LoVo (cell line): Measurements from ENCODE around the gene SAMD5.
"Not testable (repeated sequence)": the region's sequence is repeated elsewhere in the genome, so short reads cannot be mapped to it uniquely, and the experiment has no call there.

ENCODE experiments used
- DNase-seq: peaks from one replicate; pipeline ENCODE4 v3.0.0-alpha.2; 2016; ENCODE audit warnings: low spot score

Gene SAMD5

GRCh38 chr6:147528511-147529145, 20.1 kb downstream of the SAMD5 start:
- no peak for DNase-seq

- DNase-seq, result no peak
Observed at GRCh38 chr6:147530132-147531060, 21.9 kb downstream of the SAMD5 start.

GRCh38 chr6:147531321-147531720, 22.8 kb downstream of the SAMD5 start:
- no peak for DNase-seq

DNA sequence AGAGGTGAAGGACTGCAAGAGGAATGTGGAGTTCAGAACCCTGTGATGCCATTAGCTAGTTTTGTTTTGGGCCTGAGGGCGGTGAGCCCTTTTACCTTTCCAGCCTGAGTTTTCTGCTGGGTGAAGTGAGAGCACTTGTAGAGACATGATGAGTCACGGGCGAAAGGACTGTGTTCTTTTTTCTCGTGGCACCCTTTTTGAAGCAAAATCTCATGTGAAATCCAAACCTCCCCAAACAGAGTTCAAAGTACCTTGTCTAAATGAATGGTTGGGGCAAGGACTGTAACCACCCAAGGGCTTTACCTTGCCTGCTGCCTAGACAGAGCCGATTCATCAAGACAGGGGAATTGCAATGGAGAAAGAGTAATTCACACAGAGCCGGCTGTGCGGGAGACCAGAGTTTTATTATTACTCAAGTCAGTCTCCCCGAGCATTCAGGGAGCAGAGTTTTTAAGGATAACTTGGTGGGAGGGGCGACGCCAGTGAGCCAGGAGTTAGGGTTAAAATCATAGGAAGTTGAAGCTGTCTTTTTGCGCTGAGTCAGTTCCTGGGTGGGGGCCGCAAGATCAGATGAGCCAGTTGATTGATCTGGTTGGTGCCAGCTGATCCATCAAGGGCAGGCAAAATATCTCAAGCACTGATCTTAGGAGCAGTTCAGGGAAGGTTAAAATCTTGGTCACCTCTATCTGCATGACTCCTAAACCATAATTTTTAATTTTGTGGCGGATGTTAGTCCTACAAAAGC, 25.8 kb downstream of the SAMD5 start:
- DNase-seq, result no peak

DNA sequence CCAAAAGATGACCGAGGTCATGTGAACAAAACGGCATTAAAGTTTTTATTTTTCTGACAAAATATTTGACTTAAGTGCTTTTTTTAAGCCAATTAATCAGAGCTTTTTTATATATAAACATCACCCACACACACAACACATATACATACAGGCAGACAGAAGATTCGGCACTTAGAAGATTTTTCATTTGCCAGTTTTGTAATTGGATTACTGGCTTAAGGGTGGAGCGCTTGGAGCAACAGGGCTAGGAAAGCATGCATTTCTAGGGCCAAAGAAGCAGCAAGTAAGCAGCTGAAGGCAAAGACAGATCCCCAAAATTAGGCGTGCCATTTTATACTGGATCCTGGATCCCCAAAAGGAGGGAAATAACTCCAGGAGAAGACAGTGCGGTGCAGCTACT, 30.3 kb downstream of the SAMD5 start:
- DNase-seq, result no peak

GRCh38 chr6:147540075-147540474, 31.6 kb downstream of the SAMD5 start:
- DNase-seq, result no peak

GRCh38 chr6:147542436-147542835, 33.9 kb downstream of the SAMD5 start:
- DNase-seq, result not testable (repeated sequence)

- no peak for DNase-seq
Observed at GRCh38 chr6:147544420-147544819, 35.9 kb downstream of the SAMD5 start.

DNA sequence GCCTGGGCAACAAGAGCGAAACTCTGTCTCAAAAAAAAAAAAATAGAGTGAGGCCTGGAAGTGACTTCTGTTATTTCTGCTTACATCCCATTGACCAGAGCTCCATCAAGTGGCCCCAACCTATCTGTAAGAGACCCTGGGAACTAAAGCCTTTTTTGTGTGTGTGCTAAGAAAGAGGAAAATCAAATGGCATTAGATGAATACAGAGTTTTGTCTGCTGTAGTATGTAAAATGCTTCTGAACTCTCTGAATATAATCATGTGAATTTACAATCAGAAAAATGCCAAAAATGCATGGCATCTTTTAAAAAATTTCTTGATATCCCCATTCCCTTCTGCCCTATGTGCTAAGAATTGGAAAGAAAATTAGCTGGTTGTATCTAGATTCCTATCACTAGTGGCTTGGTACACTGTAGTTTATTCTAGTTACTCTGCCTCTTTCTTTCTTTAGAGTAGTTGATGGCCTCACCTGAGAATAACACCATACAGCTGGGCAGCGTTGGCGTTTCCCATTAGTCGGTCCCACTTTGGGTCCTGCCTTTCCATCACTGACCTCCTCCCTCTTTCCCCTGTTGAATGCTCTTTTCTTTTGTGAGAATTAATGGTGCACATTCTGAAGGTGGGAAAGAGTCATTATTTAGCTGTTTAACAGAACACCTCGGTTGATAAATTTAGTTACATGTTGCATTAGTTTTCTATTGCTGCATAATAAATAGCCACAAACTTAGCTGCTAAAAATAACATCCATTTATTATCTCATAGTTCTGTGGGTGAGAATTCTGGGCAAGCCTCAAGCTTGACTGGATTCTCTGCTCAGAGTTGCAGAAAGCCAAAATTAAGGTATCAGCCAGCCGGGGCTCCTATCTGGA, 38.2 kb downstream of the SAMD5 start:
- DNase-seq, result no peak

GRCh38 chr6:147547369-147547902, 38.9 kb downstream of the SAMD5 start:
- no peak for DNase-seq

DNA sequence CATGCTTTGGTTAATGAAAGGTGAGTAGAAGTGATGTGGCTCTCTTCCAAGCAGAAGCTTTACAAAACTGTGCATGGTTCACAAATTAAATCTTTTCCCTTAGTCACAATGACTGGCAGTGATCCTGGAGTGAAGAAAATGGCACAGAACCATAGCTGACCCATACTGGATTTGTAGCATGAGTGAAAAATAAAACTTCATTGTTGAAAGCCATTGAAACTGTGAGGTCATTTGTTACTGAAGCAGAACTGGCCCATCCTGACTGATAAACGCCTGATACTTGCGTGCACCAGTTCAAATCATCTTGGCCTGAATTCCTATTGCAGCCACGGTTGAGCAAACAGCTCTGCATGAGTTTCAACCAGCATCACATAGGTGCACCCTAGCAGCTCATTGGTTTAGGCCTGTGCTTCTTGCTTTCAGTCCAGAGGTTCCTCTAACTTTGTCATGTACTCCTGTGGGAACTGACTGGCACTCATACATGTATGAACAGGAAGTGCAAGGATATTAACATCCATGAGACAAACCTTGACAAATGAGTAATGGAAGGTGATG, 40.5 kb downstream of the SAMD5 start:
- no peak for DNase-seq

- DNase-seq, result no peak
Observed at GRCh38 chr6:147549531-147549930, 41.0 kb downstream of the SAMD5 start.

DNA sequence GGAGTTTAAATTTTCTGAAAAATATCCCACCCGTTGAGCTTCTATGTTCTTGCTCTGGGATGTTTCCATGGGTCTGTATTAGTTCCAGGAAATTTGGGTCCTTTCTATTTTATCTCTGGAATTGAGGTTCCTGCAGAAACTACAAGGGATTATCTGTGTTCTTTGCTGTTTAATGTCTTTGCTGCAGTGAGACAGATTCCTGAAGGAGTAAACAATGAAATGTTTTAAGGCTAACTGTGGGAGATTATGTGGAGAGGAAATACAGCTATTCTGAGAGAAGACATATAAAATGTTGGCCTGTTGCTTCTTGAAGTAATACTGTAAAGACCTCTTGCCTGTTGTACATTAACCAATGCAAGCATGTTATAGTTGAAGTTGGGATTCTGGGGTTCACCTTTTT, 43.5 kb downstream of the SAMD5 start:
- DNase-seq, result no peak

DNA sequence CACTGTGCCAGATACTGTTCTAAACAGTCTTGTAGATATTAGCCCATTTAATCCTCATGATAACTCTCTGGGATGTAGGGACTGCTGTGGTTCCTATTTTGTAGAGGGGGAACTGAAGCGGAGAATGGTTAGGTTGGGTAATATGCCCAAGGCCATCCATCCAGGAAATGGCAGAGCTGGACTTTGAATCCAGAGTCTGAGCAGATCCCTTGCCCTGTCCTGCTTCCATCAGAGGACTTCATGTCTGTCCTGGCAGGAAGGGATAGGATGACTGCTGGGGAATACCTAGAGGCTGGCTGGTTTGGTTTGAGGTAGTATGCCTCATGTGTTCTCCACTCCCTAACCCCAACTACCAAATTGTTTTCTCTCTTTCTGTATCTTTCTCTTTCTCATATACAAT, 44.6 kb downstream of the SAMD5 start:
- DNase-seq, result no peak

DNA sequence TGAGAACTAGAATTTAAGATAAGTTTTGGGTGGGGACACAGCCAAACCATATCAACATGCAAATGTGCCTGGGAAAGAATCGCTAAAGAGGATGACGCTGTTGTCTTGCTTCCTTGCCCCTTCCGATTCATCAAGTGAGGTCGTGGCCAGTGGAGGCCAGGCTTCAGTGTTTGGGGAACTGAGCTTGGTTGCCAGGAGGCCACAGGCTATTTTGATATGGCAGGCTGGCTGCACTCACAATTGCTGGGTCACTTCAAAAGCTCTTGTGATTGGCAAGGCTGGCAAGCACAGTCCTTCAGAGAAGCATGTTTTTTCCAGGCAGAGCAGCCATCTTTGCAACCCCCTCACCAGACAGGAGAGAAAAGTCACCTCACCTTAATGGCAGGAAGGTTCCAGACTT, 45.8 kb downstream of the SAMD5 start:
- DNase-seq, result no peak

DNA sequence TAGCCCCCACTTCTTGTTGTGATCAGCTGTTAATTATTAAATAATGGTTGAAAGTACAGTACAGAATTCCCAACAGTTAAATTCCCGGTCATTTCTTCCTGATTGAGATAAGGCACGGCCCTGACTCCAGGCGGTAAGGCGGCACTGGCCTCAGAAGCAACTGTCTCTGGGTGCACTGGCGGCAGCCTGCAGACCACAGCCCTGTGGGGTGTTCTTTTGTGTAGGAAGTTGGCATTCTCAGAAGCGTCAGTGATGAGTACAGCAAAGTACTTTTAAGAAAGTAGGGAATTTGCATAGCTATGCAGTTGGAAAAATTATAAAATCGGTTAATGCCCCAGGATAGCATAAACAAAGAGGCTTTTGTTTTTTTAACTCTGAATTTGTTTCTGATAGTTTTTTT, 50.5 kb downstream of the SAMD5 start:
- DNase-seq, result peak; percentile 57

GRCh38 chr6:147560670-147561069, 52.2 kb downstream of the SAMD5 start:
- DNase-seq, result no peak

- no peak for DNase-seq
Observed at GRCh38 chr6:147561726-147562125, 53.2 kb downstream of the SAMD5 start.

DNA sequence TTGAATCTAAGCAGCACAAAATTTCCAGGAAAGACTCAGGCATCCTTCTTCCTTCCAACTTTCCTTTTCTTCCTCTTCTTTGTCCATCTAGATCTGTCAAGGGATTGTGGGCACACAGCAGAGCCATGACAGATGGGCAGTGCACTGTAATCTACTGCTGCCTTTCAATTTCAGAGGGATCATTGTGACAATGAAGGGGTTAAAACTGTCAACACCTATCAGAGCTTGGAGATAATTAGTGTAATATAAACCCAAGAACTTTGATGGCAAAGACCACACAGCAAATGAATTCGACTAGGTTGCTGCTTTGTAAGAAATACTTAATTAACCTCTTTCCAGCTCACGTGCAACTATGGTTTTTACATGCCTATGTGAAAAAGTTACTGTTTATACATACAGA, 55.0 kb downstream of the SAMD5 start:
- no peak for DNase-seq

GRCh38 chr6:147564556-147564955, 56.1 kb downstream of the SAMD5 start:
- DNase-seq, result no peak

DNA sequence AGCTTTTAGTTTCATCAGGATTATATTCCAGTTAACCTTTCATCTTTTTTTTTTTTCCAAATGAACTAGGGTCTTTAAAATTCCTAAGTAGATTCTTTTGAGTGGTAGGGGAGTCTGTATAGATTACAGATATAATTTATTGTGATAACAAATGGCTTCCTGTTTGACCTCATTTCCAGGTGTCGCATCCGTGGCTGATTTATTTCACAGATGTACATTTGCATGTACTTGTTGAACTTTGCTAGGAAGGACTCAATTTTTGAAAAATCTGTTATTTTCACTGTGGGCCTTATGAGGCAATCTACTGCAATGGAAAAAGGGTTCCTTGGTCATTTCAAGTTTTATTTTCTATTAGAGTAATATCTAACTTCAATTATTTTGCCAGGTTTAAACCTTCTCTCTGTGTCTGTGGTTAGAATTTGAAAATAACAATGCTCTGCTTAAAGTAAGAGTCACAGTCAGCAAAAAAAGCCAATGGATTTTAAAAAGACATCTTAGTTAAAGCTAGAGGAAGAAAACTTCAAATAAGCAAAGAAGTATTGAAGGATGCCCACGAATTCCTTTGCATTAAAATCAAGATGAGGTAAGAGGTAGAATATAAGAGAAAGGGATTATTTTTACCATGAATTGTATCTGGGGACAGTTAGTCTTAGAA, 57.9 kb downstream of the SAMD5 start:
- DNase-seq, result no peak
